Measurements from ENCODE around the gene DDX39B. TPM values are rescaled to one million over a fixed set of nuclear protein-coding genes. Genes with fewer than 3 reads are reported as not detected.

The DDX39B gene
- total RNA-seq, 2 donors from 2014 or later = 198 to 217 TPM

DNA sequence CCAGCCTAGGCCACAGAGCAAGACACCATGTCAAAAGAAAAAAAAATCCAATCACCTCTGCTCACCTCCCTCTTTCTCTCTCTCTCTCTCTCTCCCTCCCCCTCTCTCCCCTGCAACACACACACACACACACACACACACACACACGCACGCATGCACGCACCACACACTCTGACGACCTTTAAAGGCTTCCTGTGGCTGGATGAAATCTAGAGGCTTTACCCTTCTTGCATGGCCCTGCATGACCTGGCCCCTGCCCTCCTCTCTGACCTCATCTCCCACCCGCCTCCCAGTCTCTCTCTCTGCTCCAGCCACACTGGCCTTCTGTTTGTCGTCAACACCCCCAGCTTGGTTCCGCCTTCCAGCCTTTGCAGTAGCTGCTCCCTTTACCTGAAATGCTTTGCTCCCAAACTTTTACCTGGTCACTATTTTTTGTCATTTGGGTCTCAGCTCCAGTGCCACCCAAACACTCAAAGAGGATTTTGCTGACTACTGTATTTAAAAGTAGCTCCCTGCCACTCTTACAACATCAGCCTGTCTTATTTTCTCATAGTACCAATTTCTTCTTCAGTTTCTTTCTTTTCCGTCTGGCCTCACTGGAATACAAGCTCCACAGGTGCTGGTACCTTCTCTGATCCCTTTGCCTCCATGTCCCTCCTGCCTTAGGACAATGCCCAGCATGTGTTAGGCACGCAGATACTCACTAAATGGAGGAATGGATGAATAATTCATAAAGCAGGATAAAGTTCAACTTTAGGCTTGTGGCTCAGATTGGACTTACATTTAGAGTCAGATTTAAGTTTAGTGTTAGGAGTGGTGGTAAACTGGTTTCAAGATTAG is 25.9 kb upstream of the DDX39B start:
- H3K27ac ChIP-seq = no peak overlapping the region
- H3K9me3 ChIP-seq = no peaks in the 10 kb centered on the region
- H3K4me3 ChIP-seq = no peak overlapping the region
- ATAC-seq (ENCODE audit: insufficient number of reproducible peaks, low FRiP score, low read depth) (no peak), DNase-seq (ENCODE audit: low spot score) (no peak)
- TF ChIP-seq, protein P1, sequence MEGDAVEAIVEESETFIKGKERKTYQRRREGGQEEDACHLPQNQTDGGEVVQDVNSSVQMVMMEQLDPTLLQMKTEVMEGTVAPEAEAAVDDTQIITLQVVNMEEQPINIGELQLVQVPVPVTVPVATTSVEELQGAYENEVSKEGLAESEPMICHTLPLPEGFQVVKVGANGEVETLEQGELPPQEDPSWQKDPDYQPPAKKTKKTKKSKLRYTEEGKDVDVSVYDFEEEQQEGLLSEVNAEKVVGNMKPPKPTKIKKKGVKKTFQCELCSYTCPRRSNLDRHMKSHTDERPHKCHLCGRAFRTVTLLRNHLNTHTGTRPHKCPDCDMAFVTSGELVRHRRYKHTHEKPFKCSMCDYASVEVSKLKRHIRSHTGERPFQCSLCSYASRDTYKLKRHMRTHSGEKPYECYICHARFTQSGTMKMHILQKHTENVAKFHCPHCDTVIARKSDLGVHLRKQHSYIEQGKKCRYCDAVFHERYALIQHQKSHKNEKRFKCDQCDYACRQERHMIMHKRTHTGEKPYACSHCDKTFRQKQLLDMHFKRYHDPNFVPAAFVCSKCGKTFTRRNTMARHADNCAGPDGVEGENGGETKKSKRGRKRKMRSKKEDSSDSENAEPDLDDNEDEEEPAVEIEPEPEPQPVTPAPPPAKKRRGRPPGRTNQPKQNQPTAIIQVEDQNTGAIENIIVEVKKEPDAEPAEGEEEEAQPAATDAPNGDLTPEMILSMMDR (IDR thresholded peaks at IDR 0.05) = no peak
- H3K36me3 ChIP-seq = no peaks in the 10 kb centered on the region
- H3K4me1 ChIP-seq (ENCODE audit: control insufficient read depth in 1 of 2, low read depth in 2 of 2) = no peaks in the 10 kb centered on the region
- no peaks in the 10 kb centered on the region for H3K27me3 ChIP-seq (replicated peaks; ENCODE audit: insufficient read depth)

DNA sequence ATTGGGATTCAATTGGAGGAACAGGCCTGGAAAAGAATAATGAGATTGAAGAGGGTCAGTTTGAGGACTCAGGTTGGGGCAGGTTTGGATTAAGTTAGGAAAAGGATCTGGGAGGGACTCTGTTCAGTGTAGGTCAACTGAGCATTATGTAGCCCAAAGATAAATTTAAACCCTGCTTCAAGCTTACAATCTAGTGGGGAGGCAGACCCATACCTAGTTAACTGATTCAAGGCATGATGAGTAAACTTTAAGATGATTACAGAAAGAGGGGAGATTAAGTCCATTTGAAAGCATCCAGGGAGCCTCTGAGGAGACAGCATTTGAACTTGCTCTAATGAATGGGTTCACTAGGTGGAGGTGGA is 18.9 kb upstream of the DDX39B start:
- H3K4me3 ChIP-seq = no peak overlapping the region
- ATAC-seq (ENCODE audit: insufficient number of reproducible peaks, low FRiP score, low read depth) = no peak
- TF ChIP-seq, protein P1 (IDR thresholded peaks at IDR 0.05) = no peak
- DNase-seq (ENCODE audit: low spot score) = no peak
- peaks cover 23% of the 10 kb centered on the region for H3K36me3 ChIP-seq
- peak overlapping the region in 1 of 2 donors; percentile 41 for H3K27ac ChIP-seq
- H3K4me1 ChIP-seq (ENCODE audit: control insufficient read depth in 1 of 2, low read depth in 2 of 2) = peaks cover 12 to 24% of the 10 kb centered on the region in 2 donors
- H3K9me3 ChIP-seq = no peaks in the 10 kb centered on the region
- no peaks in the 10 kb centered on the region for H3K27me3 ChIP-seq (replicated peaks; ENCODE audit: insufficient read depth)

DNA sequence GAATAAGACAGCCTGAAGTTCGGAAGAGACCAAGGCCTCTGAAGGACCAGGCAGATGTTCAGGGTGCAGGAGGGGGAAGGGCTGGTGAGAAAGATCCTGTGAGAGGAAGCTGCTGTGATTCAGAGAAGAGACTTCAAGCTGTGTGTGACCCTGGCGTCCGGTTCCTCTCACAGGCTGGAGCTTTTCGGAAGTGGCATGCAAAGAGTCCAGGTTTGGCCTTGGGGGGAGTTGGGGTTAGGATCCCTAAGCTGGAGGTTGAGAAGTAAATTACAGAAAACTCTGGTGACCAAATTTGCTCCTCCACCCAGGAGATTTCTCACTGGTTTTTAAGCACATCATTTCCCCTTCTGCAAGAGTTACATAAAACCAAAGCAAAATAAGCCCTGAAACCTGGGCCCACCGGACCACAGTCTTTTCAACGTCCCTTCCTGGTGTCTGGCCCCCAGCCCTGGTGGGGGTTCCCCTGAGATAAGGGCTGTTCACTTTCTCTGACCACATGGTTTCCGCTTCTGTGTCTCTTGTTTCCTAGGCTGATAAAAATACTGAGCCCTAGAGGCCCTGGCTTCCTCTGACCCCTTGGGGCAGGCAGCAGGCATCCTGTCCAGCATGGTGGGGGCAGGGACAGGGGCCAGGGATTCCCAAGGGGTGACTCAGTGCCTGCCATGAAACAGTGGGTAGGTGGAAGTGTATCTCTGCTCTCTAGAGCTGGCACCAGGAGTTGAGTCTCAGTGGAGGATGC is 18.3 kb upstream of the DDX39B start:
- H3K4me1 ChIP-seq (ENCODE audit: control insufficient read depth in 1 of 2, low read depth in 2 of 2) = peaks cover 12 to 24% of the 10 kb centered on the region in 2 donors
- DNase-seq (ENCODE audit: low spot score) = no peak
- ATAC-seq (ENCODE audit: insufficient number of reproducible peaks, low FRiP score, low read depth) = no peak
- TF ChIP-seq, protein P1 (IDR thresholded peaks at IDR 0.05) = no peak
- no peaks in the 10 kb centered on the region for H3K9me3 ChIP-seq
- H3K27me3 ChIP-seq (replicated peaks; ENCODE audit: insufficient read depth) = no peaks in the 10 kb centered on the region
- no peak overlapping the region for H3K4me3 ChIP-seq
- peaks cover 23% of the 10 kb centered on the region for H3K36me3 ChIP-seq
- H3K27ac ChIP-seq = peak overlapping the region in 1 of 2 donors; percentile 41

DNA sequence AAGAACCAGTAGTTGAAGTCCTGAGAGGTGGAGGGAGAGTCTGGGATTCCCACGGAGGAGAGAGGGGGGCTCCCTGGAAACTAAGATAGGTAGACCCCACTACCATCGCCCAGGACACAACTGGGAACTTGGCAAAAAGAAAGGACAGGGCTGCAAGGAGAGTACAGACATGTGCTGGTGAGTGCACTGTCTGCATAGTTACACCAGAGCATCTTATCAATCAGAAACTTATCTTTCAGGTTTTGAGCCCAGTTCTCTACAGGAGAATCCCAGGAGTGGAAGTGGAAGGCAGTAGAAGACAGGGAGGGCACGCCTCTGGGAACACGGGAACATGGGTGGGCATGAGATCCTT is 17.8 kb upstream of the DDX39B start:
- Histone ChIP-seq H3K27ac (peak overlapping the region in 1 of 2 donors; percentile 41), H3K36me3 (peaks cover 23% of the 10 kb centered on the region), H3K4me1 (ENCODE audit: control insufficient read depth in 1 of 2, low read depth in 2 of 2) (peaks cover 12 to 24% of the 10 kb centered on the region in 2 donors), H3K4me3 (peak overlapping the region; percentile 13), H3K9me3 (no peaks in the 10 kb centered on the region), H3K27me3 (replicated peaks; ENCODE audit: insufficient read depth) (no peaks in the 10 kb centered on the region)
- TF ChIP-seq, protein P1 (IDR thresholded peaks at IDR 0.05) = no peak
- no peak for ATAC-seq (ENCODE audit: insufficient number of reproducible peaks, low FRiP score, low read depth)
- DNase-seq (ENCODE audit: low spot score) = no peak
